GOT3 (cell line): ENCODE results near the gene MEGF6.
"Not testable (repeated sequence)": the region's sequence is repeated elsewhere in the genome, so short reads cannot be mapped to it uniquely, and the experiment has no call there.

Experiments used
- DNase-seq: peaks from one replicate; lab custom pipeline; 2025; ENCODE audit warnings: mixed read lengths; lab: John Stamatoyannopoulos, UW

MEGF6 gene

DNA sequence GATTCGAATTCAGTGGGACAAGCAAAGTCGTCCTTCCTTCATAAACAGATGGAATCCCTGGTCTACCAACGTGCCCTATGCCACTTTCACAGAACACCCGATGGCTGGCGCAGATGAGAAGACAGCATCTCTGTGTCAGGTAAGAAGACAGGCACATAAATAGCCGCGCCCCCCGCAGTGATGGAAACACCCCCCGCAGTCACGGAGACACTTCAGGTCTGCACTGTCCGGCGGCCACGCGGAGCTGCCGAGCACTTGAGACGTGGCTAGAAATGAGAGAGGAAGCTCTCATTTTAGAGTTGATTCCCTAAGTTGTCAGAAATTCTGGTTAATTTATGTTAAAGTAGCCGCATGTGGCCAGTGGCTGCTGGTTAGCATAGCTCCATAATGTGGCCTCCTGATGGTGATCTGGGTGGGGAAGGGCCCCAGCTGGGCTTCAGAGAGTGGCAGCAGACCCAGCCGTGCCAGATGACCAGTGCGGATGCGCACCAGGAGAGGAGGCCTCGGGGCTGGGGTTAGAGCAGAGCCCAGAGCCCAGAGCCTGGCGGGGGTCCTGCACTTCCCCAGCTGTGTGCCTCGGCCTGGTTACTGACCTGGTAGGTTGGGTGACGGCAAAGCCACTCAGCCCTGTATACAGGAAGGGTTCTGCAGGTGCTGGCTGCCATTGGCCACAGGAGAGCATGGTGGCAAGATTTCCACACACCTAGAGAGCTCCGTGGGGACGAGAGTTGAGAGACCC, 16.4 kb upstream of the MEGF6 start:
- no peak for DNase-seq

- DNase-seq = no peak
Measured at GRCh38 chr1:3626025-3626424, 14.7 kb upstream of the MEGF6 start.

GRCh38 chr1:3625151-3625907, 14.0 kb upstream of the MEGF6 start:
- DNase-seq = no peak

DNA sequence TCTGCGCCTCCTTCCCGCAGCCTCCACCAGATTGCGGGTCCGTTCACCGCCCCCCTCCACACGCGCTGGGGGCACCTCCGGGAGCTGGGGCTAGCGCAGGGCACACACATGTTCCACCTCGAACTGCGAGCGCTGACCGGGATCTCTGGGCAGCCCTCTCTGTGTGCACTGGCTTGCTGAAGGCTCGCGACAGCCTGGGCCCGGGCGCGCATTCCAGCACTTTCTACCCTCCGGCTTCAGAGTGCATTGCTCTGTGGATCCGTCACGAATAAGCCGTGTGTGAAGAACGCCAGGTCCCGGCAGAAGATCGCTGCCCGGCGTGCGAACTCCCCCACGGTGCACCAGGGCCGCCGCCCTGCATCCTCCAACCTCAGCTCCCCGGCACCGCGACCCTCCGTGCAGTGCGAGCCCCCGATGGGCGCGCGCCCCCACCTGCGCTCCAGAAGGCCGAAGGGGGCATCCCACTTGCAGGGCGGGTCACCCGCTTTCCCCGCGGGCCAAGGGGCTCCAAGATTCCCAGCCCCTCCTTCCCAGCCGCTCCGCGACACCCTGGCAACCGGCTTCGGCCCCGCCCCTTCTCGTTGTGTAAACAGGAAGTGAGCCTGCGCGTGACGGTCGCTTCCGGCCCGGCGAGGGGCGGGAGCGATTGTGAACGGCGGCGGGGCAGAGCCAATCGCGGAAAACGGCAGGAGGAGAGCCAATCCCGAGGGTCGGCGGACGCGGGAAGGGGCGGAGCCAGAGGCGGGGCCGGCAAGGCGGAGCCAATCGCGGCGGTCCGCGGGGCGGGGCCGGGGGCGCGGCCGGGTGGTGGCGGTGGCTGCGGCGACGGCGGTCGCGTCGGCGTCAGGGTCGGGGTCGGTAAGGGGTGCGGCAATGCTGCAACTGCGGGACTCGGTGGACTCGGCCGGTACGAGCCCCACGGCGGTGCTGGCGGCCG, 13.2 kb upstream of the MEGF6 start, which contains the start of gene TPRG1L:
Gene TPRG1L (plus strand): TSS at position 816 of the 937 bp plus-strand sequence. CDS start 58 bp downstream, at position 874.
- peak; percentile 85 for DNase-seq

GRCh38 chr1:3623441-3624199, 12.3 kb upstream of the MEGF6 start:
- DNase-seq = no peak

DNA sequence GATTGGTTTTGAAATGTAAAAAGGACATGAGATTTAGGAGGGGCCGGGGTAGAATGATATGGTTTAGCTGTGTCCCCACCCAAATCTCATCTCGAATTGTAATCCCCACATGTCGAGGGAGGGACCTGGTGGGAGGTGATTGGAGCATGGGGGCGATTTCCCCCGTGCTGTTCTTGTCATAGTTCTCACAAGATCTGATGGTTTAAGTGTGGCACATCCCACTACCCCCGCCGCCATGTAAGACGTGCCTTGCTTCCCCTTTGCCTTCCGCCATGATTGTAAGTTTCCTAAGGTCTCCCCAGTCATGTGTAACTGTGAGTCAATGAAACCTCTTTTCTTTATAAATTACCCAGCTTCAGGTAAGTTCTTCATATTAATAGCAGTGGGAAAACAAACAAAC, 10.8 kb upstream of the MEGF6 start:
- not testable (repeated sequence) for DNase-seq

- not testable (repeated sequence) for DNase-seq
Measured at GRCh38 chr1:3621151-3621671, 9.9 kb upstream of the MEGF6 start.

DNA sequence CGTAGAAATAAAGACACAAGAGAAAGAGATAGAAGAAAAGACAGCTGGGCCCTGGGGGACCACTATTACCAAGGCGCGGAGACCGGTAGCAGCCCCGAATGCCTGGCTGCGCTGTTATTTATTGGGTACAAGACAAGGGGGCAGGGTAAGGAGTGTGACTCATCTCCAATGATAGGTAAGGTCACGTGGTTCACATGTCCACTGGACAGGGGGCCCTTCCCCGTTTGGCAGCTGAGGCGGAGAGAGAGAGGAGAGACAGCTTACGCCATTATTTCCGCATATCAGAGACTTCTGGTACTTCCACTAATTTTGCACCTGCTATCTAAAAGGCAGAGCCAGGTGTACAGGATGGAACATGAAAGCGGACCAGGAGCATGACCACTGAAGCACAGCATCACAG, 9.4 kb upstream of the MEGF6 start:
- DNase-seq = no peak

DNA sequence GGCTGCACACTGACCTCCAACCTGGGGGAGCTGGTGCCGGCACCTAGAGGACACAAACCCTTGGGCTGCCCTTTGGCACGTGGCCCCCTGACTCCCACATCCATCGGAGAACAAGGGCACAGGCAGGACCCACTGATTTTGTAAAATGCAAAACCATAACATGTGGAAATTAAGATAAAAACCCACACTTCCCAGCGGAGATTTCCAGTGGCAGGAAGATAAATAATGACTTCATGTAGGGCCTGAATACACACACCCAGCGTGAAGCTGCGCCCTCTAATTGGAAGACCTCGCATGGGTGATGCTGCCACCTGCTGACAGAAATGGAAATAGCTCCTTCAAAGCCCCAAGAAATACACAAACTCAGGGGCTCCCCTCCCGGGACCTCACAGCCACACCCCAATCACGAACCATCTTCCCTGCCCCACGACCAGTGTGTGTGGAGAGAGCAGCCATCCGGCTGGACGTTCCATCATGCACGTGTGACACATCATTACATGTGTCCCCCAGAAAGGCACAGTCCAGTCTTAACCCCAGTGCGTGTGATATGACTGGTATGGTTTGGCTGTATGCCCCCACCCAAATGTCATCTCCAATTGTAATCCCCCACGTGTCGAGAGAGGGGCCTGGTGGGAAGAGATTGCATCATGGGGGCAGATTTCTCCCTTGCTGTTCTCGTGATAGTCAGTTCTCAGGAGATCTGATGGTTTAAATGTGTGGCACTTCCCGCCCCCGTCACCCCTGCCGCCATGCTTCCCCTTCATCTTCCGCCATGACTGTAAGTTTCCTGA, 7.8 kb upstream of the MEGF6 start:
- DNase-seq = no peak

GRCh38 chr1:3618531-3618880, 7.2 kb upstream of the MEGF6 start:
- no peak for DNase-seq

GRCh38 chr1:3617806-3618345, 6.6 kb upstream of the MEGF6 start:
- DNase-seq = no peak

- no peak for DNase-seq
Measured at GRCh38 chr1:3616861-3617260, 5.6 kb upstream of the MEGF6 start.

- DNase-seq = no peak
Measured at GRCh38 chr1:3614755-3615742, 3.7 kb upstream of the MEGF6 start.

- no peak for DNase-seq
Measured at GRCh38 chr1:3612123-3612522, 815 bp upstream of the MEGF6 start.

DNA sequence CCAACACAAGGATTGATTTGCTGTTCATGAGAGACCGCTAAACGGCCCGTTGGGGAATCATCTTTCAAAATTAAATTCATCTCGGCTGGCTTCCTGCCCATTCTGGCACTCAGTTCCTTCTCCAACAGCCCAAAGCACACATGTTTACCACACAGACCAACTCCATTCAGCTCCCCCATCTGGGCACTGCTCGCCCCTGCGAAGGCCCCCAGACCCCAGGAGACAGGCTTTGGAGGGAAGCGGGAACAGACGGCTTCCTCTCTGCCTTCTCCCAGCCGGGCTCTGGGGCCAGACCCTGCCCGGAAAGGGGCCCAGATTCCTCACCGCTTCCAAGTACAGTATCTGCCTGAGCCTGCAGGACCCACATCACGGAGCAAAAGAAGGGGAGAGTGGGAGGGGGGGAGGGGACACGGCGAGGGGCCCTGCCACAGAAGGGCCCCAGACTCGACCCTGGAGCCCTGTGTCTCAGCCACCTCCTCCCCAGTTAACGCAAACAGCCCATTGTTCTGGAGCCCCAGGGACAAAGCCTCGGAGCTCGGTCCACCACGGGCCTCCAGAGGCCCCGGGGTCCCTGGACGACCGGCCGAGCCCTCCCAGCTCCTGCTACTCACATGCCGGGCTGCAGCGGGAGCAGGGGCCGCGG, 660 bp downstream of the MEGF6 start:
- no peak for DNase-seq

GRCh38 chr1:3609769-3610526, 1.4 kb downstream of the MEGF6 start:
- DNase-seq = no peak

DNA sequence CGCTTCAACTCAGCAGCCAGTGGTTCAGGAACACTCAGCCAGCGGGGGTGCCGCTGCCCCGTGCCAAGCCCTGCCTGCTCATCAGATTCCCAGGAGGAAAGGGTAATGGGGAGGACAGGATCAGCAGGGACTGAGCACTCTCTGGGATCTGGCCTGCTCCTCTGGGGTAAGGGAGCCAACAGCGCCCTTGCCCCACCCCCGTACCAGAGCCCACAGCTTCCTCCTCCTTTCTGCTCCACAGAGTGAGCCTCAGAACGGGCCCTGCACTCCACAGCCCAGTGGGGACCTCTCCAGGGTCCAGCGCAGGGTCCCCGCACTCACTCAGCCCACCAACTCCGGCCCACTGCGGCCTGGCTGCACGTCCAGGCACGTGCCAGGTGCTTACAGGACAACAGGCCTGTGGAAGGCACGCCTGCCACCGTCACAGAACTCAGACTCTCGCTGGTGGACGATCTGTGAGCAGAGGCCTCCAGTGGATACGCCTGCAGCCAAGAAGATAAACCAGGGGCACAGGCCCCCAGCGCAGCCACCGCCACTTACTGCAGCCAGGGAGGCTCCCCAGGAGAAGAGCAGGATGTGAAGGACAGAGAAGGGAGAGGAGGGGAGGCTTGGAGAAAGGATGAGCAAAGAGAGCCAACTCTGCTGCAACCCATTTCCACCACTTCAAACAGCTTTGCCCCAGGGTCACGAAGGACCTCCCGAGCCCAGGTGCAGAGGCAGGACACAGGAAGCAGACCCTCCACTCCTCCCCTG, 2.1 kb downstream of the MEGF6 start:
- DNase-seq = no peak
